GM21723 (cell line): Measurements from ENCODE around the gene TTLL1.
"Not testable (repeated sequence)": the region's sequence is repeated elsewhere in the genome, so short reads cannot be mapped to it uniquely, and the experiment has no call there.

Experiments used
- ATAC-seq: cut with Tn5 transposase; IDR thresholded peaks from one replicate; pipeline ENCODE4 v1.9.1; 2021; ENCODE audit warnings: mild to moderate bottlenecking, moderate library complexity; ENCODE audit not compliant: unreplicated experiment

TTLL1 gene

DNA sequence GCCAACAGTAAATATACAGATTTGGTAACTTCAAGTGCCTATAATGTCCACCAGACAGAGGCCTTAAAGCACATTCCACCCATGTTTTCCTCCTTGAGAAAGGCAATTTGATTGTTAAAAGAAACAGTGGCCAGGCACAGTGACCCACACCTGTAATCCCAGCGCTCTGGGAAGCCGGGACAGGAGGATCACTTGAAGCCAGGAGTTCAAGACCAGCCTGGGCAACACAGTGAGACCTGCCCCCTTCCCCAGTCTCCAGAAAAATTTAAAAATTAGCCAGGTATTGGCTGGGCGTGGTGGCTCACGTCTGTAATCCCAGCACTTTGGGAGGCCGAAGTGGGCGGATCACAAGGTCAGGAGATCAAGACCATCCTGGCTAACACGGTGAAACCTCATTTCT lies 93.5 kb downstream of the TTLL1 start:
- not testable (repeated sequence) for ATAC-seq

DNA sequence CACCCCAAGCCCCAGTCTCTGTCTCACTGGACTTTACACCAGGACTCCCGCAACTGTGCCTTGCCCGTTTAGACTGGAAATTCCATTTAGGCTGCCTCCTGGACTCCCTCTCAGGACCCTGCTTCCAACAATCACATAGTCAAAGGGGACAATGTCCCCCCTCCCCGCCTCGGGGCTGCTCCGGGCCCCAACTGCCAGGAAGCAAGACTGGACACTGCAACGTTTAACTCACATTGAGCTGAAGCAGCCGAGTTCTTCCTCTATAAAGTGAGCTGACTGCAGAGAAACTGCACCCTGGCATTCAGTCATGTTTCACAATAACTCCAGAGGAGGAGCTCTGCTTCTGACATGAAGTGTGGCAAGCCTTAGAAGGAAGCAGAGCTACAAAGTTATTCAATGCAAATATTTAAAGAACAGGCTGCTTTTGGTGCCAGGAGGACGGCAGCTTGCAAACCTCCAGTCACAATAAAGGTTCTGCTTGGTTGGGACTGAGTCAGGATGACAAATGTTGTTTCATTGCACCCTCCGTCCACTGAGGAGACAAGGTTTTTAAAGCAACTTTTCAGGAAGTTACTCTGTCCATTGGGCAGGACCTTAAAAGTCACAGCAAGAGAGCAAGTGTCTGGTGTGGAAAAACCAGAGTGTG lies 94.2 kb downstream of the TTLL1 start:
- no peak for ATAC-seq

DNA sequence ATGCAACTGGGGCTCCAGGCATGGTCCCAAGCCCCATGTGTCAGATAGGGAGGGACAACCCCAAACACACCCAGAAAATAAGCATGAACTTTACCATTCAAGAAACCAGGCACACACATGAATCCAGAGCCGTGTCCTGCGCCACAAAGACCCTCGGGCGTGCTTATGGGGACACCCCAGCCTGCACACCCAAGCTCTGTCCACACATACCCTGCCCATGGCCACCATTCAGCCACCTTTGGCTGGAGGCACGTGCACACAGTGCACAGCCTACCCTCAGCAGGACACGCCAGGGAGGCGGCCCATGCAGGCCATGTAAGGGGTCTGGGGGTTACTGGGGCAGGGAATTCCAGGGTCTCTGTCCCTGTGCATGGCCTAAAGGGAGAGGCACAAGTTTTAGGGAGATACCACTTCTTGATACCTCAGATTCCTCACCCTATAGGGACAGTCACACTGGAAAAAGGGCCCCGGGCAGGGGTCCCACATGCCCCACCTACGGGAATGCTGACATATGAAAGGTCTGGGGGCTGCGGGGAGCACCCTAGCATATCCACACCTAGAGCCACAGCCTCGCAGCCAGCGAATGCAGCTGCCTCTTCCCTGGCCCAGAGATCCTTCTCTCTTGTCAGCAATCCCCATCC lies 94.8 kb downstream of the TTLL1 start:
- ATAC-seq: no peak

DNA sequence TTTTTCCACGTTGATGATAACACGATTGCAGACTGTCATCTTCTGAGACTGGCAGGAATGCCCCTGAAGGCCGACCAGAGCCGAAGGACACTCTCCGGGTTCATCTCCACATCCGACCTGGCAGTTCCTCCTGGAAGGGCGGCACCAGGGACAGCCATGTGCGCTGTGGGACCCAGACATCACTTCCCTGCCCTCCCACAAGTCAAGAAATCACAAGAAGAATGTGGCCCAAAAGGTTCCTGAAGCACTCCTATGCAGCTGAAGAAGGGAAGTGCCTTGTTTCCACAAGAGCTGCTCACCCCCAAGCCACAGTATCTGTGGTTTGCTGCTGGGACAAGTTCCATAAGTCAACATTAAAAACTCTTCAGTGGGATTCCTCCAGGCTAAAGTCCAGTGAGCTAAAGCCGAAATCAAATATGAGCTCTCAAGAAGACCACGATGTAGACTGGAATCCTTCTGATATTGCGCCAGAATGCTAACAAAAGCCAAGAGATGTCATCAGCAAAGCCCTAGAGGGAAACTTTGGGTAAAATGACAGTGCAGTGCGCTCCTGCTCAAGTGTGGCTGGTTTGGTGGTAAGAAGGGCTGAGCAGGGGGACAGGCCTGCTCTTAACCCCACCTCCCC lies 95.4 kb downstream of the TTLL1 start:
- no peak for ATAC-seq

DNA sequence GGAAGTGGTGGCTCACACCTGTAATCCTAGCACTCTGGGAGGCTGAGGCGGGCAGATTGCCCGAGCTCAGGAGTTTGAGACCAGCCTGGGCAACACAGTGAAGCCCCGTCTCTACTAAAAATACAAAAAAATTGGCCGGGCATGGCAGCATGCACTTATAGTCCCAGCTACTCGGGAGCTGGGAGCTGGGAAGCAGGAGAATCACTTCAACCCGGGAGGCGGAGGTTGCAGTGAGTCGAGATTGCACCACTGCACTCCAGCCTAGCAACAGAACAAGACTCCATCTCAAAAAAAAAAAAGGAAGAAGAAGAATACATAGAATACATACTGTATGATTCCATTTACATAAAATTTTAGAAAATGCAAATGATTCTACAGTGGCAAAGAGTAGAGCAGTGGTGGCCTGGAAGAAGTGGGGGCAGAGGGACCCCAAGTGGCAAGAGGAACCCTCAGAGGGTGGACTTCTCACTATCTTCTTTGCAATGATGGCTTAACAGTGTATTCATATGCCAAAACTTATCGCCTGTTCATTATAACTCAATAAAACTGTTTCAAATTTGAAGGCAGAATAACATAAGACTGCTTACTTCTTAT lies 96.2 kb downstream of the TTLL1 start:
- ATAC-seq: no peak

DNA sequence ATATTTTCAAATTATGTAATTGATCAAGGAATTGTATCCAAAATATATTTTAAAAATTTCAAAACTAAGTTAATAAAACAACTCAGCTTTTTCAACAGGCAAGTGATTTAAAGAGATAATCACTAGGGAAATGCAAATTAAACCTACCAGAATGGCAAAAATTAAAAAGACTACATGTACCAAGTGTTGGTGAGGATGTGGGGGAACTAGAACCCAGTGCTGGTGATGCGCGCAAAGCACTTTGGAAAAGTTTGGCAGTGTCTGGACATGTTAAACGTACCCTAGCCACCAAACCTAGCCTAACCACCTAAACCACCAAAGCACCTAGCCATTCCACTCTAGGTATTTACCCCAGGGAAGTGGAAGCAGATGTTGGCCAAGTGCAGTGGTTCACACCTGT lies 97.1 kb downstream of the TTLL1 start:
- ATAC-seq: no peak

DNA sequence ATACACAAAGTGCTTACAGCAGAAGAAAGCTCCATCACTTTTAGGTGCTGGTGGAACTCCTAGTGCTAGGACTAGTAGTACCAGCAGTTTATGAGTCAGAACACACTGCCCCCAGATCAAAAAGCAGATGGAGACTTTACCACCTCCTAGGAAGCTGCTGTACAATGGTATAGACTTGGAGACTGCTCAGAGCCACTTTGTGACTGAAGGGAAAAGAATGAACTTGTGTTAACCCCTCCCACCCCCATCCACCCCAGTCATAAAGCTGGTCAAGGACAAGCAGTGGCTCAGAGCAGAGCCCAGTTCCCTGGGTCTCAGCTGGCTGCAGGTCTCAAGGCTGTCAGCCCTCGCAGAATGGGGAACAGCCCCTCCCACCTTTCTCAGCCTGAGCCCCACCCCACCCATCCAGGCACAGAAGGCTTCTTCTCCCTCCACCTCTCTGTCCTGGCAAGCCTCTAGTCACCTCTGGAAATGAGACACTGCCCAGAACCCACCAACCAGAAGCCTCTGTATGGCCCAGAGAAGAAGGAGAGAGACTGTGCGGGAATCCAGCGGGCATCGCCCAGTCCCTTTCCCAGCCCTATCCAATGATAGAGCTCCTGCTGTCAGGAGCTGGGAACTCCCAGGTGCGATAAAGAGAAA lies 98.1 kb downstream of the TTLL1 start:
- no peak for ATAC-seq

DNA sequence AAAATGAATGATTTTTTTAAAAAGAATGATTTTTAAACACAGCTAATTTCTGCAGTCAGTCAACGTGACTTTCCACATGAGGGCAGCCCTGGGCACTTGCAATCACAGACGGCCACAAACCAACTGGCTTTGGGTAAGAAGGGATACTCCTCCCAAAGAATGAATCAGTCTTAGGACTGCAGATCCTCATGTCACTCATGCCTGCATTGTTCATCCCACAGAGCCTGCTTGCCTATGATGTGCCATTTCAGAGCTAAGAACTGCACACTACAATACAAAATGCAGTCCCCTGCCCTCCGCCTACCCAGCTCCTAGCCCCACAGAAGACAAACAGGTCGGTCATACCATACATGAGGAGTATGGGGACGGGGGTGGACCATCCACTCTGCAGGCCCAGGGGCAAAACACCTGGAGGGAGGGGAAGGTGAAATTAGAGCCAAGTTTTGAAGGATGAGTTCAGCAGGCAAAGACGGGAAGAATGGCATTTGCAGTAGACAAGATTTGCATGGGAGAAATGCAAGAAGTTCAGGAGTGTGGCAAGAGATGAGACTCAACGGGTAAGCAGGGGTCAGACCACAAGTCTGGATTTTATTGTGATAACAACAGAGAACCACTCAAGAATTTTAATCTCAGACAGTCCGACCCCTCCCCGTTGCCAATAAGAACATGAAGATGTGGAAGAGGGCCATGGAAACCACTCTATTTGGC lies 98.9 kb downstream of the TTLL1 start:
- ATAC-seq: no peak
